Breast epithelium (tissue), 3 donors: ENCODE data around the gene DNAJC10.

Source experiments
- CTCF ChIP-seq, 3 donors: fragments of 450-650 bp; IDR thresholded peaks; one replicate each; pipeline ENCODE4 v1.5.1; 2016 to 2017; ENCODE audit warnings: antibody characterized with exemption in 3 of 3, mild to moderate bottlenecking in 3 of 3, moderate library complexity in 3 of 3
- POLR2AphosphoS5 ChIP-seq, 3 donors: sonication (generic); formaldehyde crosslinking; IDR thresholded peaks; one replicate each; pipeline ENCODE4 v1.6.1; 2017; ENCODE audit warnings: antibody characterized with exemption in 3 of 3

- TF ChIP-seq POLR2AphosphoS5 (IDR thresholded peaks at IDR 0.05) (no peak), CTCF (IDR thresholded peaks at IDR 0.05) (no peak)
Measured at GRCh38 chr2:182694189-182694588, 21.9 kb upstream of the DNAJC10 start.
